Stimulated activated CD8-positive, alpha-beta memory T cell treated with anti-CD3 and anti-CD28 coated beads, Interleukin-12 subunit alpha, Interleukin-12 subunit beta, amount 100 ng/mL, for 24 hours (primary cell): ENCODE measurements around the gene BCL10.

Experiments used
- DNase-seq: peaks from one replicate; pipeline ENCODE4 v3.0.0-alpha.2; 2020; ENCODE audit errors: extremely low read depth

The BCL10 gene

DNA sequence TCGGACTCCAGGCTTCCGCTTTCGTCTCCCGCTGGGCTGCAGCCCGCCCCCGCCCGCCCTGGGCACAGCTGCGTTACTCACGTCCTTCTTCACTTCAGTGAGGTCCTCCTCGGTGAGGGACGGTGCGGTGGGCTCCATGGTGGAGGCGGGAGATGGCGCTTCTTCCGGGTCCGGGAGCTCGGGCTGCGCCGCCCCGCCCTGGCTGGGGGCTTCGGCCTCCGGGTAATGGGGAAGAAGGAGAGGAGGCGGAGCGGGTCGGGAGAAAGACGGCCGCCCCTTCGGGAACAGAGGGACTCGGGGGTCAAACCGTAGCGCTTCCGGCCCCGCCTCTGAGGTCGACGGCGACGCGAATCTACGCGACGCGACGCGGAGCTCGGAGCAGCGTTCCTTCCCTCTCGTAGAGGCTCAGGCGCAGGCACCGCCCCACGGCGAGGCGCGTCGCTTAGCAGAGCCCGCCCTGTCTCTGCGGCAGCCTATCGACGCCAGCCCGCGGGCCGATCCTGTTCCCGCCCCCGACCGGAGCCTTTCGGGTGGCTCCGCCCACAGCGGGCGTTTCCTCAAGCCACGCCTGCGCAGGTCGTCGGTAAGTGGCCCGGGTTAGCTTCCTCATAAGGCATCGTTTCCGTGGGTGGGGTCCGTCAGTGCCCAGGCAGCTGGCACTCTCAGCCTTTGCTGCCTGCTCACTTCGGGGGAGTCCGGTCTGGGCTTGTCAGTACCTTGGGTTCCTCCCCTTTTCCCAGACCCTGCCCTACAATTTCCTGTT lies at the start of gene BCL10:
Gene BCL10, minus strand, starts transcription at position 418 of the 763 bp plus-strand sequence. Its CDS starts 280 bp downstream, at position 138.
- peak; percentile 93 for DNase-seq

GRCh38 chr1:85325920-85326319 lies 49.5 kb upstream of the BCL10 start:
- DNase-seq: no peak

DNA sequence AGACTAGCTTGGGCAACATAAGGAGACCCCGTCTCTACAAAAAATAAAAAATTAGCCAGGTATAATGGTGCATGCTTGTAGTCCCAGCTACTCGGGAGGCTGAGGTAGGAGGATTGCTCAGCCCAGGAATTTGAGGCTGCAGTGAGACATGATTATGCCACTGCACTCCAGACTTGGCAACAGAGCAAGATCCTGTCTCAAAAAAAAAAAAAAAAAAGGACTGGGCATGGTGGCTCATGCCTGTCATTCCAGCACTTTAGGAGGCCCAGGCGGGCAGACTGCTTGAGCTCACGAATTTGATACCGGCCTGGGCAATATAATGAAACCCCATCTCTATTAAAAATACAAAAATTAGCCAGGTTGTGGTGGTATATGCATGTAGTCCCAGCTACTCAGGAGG lies 47.3 kb upstream of the BCL10 start:
- no peak for DNase-seq

GRCh38 chr1:85322655-85323054 lies 46.2 kb upstream of the BCL10 start:
- no peak for DNase-seq

DNA sequence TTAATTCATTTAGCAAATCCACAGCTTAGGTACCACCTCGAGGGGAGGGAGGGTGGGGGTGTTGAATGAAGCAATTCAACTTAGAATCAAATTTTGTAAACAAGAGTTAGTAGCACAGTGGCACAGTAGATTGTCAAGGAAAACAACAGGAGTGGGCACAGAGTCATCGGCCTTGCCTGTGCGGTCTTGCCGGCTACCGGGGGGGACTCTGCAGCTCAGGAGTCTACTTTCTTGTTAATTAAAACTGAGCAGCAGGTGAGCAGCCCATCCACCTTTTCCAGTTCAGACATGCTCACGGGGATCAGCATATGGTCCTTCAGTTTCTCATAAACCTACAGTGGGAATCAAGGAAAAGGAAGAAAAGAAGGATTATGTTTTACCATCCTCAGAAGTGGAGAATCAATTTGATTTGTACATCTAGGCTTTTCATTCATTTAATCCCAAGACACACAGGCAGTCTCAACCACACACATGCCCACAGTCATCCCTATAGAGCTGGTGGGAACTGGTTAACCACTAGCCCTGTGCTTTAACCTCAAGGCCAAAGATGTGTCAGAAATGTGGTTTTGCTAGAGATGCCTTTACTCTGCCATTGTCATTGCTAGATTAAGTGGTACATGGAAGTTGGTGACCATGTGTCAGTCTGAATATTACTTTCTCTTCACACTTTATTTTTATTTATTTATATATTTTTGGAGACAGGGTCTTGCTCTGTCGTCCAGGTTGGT lies 45.0 kb upstream of the BCL10 start:
- no peak for DNase-seq

GRCh38 chr1:85320371-85321131 lies 44.1 kb upstream of the BCL10 start:
- DNase-seq: no peak

DNA sequence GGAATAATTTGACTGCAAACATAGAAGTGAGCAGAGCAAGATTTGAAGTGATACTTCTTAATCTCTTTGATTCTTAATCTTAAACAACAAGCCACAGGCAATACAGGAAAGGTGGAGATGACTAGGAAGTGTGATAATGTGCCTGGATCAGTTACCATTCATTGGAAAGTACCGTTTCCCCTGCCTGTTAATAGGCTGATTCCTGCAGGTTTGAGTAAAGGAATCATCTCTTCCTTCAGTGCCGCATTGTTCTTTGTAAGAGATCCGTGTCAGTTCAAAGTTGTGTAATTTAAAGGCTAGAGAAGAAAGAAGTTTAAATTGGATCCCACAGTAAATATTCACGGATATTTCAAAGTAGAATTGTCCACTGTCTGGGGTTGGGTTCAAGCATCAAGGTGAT lies 43.5 kb upstream of the BCL10 start:
- DNase-seq: no peak

- no peak for DNase-seq
Measured at GRCh38 chr1:85319491-85319890, 43.1 kb upstream of the BCL10 start.

DNA sequence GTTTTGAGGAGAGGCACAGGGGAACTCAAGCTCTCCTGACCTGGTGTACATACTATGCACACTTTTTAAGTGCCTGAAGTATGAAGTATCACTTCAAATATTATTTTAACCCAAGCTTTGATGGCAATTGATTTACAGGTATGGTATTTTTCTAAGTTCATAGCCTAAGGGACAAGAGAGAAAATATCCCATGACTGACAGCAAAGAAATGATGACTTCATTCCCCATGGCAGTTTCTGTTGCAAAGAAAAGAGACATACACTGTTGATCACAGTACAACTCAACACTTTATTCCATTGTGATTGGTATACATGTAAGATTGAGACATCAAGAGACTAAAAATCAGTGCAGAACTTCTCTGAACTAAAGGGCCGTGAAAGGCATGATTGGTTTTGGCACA lies 41.8 kb upstream of the BCL10 start:
- no peak for DNase-seq

GRCh38 chr1:85317560-85317959 lies 41.1 kb upstream of the BCL10 start:
- DNase-seq: no peak

DNA sequence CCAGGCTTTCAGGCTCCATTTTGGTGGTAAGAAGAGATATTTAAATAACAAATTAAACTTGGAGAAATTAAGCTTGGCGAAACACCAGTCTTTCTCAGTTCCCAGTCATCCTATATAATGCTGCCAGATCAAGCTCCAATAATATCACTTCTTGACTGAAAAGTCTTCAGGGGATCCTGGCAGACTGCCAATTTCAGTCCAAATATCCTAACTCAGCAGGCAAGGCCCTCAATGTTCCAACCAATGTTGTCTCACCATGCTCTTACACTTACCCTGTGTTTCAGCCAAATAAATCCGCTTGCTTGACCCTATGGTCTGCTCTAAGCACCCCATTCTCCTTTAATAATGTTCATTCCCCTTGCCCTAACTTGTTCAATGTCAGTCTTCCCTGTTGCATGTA lies 39.9 kb upstream of the BCL10 start:
- no peak for DNase-seq

DNA sequence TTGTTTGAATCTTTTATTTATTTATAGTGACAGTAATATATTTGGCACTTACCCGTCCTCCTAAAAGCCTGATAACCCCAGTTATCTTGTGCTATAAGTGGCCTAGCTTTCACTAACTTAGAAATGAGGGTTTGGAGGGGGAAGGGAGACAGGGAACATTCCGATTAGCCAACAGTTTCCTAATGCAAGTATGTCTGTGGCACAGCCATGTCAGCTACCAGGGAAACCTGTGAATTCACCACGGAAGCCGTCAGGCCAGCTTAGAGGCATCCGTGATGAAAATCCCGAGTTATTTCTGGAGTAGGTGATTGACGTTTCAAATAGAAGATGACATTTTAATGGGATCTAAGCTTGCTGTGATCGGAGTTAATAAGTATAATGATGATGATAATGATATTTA lies 39.4 kb upstream of the BCL10 start:
- no peak for DNase-seq

GRCh38 chr1:85314726-85315125 lies 38.3 kb upstream of the BCL10 start:
- no peak for DNase-seq

GRCh38 chr1:85313888-85314696 lies 37.7 kb upstream of the BCL10 start:
- no peak for DNase-seq

GRCh38 chr1:85311818-85312217 lies 35.4 kb upstream of the BCL10 start:
- DNase-seq: no peak

GRCh38 chr1:85308833-85309350 lies 32.5 kb upstream of the BCL10 start:
- no peak for DNase-seq

DNA sequence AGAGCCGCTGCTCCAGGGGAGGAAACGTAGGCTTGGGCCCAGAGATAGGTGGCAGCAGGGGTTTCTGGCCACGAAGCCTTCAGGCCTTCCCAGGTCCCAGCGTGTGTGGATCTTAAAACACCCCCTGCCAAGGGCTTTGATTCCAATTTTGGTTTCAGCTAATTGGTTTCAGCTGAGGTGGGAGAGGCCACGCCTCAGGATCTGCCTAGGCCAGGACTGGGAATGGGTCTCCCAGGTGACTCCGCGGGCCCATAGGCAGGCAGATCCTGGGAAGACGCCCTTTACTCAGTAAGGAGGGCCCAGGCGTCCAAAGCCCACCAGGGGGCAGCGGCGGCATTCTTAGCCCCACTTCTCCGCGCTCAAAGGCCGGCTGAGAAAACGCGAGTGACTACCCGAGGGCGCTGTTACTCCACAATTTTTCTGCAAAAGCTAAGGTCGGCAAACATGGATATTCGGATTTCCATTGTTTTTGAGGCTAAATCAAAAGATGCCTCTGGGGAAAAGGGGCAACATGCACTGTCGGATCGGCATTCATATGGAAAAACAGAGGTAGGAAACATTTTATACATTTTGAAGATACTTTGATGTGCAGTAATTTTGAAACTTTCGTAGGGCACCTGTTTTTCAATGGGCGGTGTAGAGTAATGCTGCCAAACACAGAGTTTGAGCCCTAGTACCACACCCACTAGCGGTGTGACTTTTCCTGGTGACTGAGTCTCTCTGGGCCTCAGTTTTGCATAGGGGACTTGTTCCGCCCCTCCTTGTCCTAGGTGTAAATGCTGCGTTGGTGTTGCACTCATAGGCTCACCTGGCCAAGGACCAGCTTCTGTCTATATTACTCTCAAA lies 31.8 kb upstream of the BCL10 start:
- no peak for DNase-seq

DNA sequence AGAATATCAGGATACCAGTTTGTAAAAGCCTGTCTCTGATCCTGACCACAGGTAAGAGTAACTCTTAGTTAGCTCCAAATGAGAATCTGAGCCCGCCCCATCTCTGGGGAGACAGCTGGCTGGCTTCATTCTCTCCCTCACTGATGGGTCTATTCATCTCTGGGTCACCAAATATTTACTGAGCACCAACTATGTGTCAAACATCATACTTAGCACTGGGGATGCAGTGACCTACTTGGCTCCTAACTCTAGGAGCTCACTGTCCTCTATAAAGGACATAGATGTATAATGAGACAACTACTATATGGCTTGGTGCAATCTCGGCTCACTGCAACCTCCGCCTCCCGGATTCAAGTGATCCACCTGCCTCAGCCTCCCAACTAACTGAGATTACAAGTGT lies 29.8 kb upstream of the BCL10 start:
- DNase-seq: no peak

DNA sequence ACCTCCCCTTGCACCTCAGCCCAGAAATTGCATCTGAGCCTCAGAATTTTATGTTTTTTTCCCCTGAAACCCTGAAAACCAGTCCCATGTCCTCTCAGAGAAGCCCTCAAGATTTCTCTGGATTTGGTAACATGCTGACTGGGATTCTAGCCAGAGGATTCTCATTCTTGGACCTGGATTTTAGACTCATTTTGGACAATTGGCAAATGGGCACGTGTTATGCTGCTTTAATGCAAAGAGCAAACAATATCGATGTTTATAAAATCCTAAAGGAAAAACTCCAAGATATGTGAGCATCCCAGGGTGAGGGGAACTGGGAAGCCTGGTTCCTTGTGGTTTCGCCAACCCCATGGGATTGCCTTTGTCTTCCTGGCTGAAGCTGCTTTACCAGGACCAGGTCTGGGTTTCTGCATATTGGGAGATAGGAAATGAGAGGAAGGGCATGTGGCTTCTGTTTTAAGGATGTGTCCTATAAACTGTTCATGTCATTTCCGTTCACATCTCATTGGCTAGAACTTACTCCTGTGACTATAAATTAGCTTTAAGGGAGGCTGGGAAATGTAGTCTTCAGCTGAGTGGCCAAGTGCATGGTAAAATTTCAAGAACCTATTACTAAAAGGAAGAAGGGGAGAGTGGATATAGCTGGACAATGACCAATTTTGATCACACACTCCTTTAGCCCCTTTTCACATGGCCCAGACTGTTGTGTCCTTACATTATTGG lies 27.2 kb upstream of the BCL10 start:
- no peak for DNase-seq

GRCh38 chr1:85300140-85300539 lies 23.7 kb upstream of the BCL10 start:
- no peak for DNase-seq
